ENCODE results near the gene SFMBT1. TPM values are rescaled to one million over a fixed set of nuclear protein-coding genes. Genes with fewer than 3 reads are reported as not detected.

The SFMBT1 gene
- total RNA-seq, 1 donor from 2014 or later = 5.8 TPM

DNA sequence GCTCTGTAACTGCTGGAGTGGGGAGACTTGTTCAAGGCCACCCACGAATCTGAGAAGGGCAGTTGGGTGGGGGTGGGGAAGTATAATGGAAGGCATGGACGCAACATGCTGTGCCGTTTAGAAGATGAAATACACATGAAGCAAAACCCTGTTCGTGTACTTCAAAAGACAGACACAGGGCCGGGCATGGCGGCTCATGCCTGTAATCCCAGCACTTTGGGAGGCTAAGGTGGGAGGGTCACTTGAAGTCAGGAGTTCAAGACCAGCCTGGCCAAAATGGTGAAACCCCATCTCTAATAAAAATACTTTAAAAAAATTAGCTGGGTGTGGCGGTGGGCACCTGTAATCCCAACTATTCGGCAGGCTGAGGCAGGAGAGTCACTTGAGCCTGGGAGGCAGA is 36.9 kb upstream of the SFMBT1 start:
- H3K4me1 Mint-ChIP-seq (ENCODE audit: unreplicated experiment) = peaks cover 7% of the 10 kb centered on the region
- TF ChIP-seq CTCF (IDR thresholded peaks at IDR 0.05; ENCODE audit: unreplicated experiment) = no peak
- no peak overlapping the region for H3K4me3 Mint-ChIP-seq (ENCODE audit: unreplicated experiment)
- no peak for DNase-seq (ENCODE audit: low spot score)
- H3K27ac Mint-ChIP-seq (ENCODE audit: unreplicated experiment) = no peak overlapping the region
- no peaks in the 10 kb centered on the region for H3K9me3 Mint-ChIP-seq (ENCODE audit: unreplicated experiment)
- H3K27me3 Mint-ChIP-seq (ENCODE audit: unreplicated experiment) = no peaks in the 10 kb centered on the region
- no peaks in the 10 kb centered on the region for H3K36me3 Mint-ChIP-seq (ENCODE audit: low read depth, unreplicated experiment)

GRCh38 chr3:53081318-53081717 is 35.4 kb upstream of the SFMBT1 start:
- Mint-ChIP-seq H3K27ac (ENCODE audit: unreplicated experiment) (no peak overlapping the region), H3K27me3 (ENCODE audit: unreplicated experiment) (no peaks in the 10 kb centered on the region), H3K4me1 (ENCODE audit: unreplicated experiment) (no peaks in the 10 kb centered on the region), H3K9me3 (ENCODE audit: unreplicated experiment) (no peaks in the 10 kb centered on the region), H3K36me3 (ENCODE audit: low read depth, unreplicated experiment) (no peaks in the 10 kb centered on the region), H3K4me3 (ENCODE audit: unreplicated experiment) (no peak overlapping the region)
- DNase-seq (ENCODE audit: low spot score) = no peak
- TF ChIP-seq CTCF (IDR thresholded peaks at IDR 0.05; ENCODE audit: unreplicated experiment) = no peak

DNA sequence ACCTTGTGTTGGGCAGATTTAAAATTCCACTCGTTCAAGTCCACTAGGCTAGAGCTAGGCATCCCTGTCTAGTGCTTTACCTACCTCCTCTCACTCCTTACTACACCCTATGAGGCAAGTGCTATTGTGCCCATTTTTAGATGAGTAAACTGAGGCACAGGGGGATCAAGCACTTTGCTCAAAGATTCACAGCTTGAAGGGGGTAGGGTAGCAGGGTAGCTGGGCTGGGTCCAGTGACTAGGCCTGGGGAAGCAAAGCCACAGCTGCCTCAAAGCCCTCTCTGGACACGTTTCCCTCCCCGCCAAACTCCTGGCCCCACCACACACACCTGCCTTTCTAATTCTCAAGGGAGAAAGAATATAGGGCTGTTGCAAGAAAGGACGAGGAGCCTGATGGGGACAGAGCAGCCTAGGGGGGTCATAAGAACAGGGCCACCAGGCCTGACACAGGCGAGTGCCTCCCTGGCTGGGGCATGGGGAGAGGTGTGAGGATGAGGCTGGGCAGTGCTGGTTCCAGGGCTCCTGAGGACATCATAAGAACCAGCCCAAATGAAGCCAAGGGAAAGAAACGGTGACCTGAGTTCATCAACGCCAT is 34.8 kb upstream of the SFMBT1 start:
- no peaks in the 10 kb centered on the region for H3K36me3 Mint-ChIP-seq (ENCODE audit: low read depth, unreplicated experiment)
- DNase-seq (ENCODE audit: low spot score) = no peak
- H3K4me3 Mint-ChIP-seq (ENCODE audit: unreplicated experiment) = no peak overlapping the region
- TF ChIP-seq CTCF (IDR thresholded peaks at IDR 0.05; ENCODE audit: unreplicated experiment) = no peak
- no peaks in the 10 kb centered on the region for H3K9me3 Mint-ChIP-seq (ENCODE audit: unreplicated experiment)
- H3K4me1 Mint-ChIP-seq (ENCODE audit: unreplicated experiment) = no peaks in the 10 kb centered on the region
- H3K27ac Mint-ChIP-seq (ENCODE audit: unreplicated experiment) = no peak overlapping the region
- no peaks in the 10 kb centered on the region for H3K27me3 Mint-ChIP-seq (ENCODE audit: unreplicated experiment)

- Mint-ChIP-seq H3K4me1 (ENCODE audit: unreplicated experiment) (no peaks in the 10 kb centered on the region), H3K27me3 (ENCODE audit: unreplicated experiment) (no peaks in the 10 kb centered on the region), H3K9me3 (ENCODE audit: unreplicated experiment) (no peaks in the 10 kb centered on the region), H3K27ac (ENCODE audit: unreplicated experiment) (no peak overlapping the region), H3K36me3 (ENCODE audit: low read depth, unreplicated experiment) (no peaks in the 10 kb centered on the region), H3K4me3 (ENCODE audit: unreplicated experiment) (no peak overlapping the region)
- TF ChIP-seq CTCF (IDR thresholded peaks at IDR 0.05; ENCODE audit: unreplicated experiment) = no peak
- DNase-seq (ENCODE audit: low spot score) = no peak
Observed at GRCh38 chr3:53079791-53080555, 34.1 kb upstream of the SFMBT1 start.

GRCh38 chr3:53079147-53079546 is 33.3 kb upstream of the SFMBT1 start:
- H3K4me3 Mint-ChIP-seq (ENCODE audit: unreplicated experiment) = no peak overlapping the region
- H3K27me3 Mint-ChIP-seq (ENCODE audit: unreplicated experiment) = no peaks in the 10 kb centered on the region
- no peaks in the 10 kb centered on the region for H3K4me1 Mint-ChIP-seq (ENCODE audit: unreplicated experiment)
- H3K9me3 Mint-ChIP-seq (ENCODE audit: unreplicated experiment) = no peaks in the 10 kb centered on the region
- no peaks in the 10 kb centered on the region for H3K36me3 Mint-ChIP-seq (ENCODE audit: low read depth, unreplicated experiment)
- no peak for DNase-seq (ENCODE audit: low spot score)
- no peak for TF ChIP-seq CTCF (IDR thresholded peaks at IDR 0.05; ENCODE audit: unreplicated experiment)
- H3K27ac Mint-ChIP-seq (ENCODE audit: unreplicated experiment) = no peak overlapping the region

Measured in endothelial cell (in vitro differentiated cells).